H1 (cell line): ENCODE results near the gene SPDYE1.
"Not testable (repeated sequence)": the region's sequence is repeated elsewhere in the genome, so short reads cannot be mapped to it uniquely, and the experiment has no call there.

Experiments
- CTCF ChIP-seq, 3 experiments: IDR thresholded peaks; 1 replicate in 2 of 3; 2 replicates in 1 of 3; pipeline versions ENCODE4 v1.5.1 to v1.6.1; 2011; ENCODE audit warnings: low read length in 3 of 3, mild to moderate bottlenecking in 3 of 3, inconsistent platforms in 2 of 3, low read depth in 1 of 3, moderate library complexity in 1 of 3; ENCODE audit not compliant: insufficient read depth in 1 of 3; ENCODE audit errors: control extremely low read depth in 1 of 3
- FOSL1 ChIP-seq: IDR thresholded peaks from 2 replicates; pipeline ENCODE4 v1.6.1; 2011; ENCODE audit warnings: mild to moderate bottlenecking, low read depth, low read length, moderate library complexity; ENCODE audit not compliant: insufficient read depth
- POU5F1 ChIP-seq: IDR thresholded peaks from 2 replicates; pipeline ENCODE4 v1.6.1; 2011; ENCODE audit warnings: low read depth, mild to moderate bottlenecking, low read length, moderate library complexity

- not testable (repeated sequence) for TF ChIP-seq CTCF (IDR thresholded peaks at IDR 0.05; ENCODE audit: control extremely low read depth in 1 of 3, insufficient read depth in 1 of 3, low read depth in 1 of 3, low read length in 3 of 3); POU5F1; FOSL1
Measured at GRCh38 chr7:43968172-43969040, 29.3 kb upstream of the SPDYE1 start.
